Mesenchymal stem cell (in vitro differentiated cells and primary cell): ENCODE measurements around the gene ZEB1.

Source experiments
- DNase-seq: peaks from one replicate; pipeline ENCODE4 v3.0.0-alpha.2; 2013
- H2AFZ ChIP-seq: one replicate; pipeline ENCODE4 v1.6.1; 2013; ENCODE audit warnings: low read depth, mild to moderate bottlenecking, control low read depth, inconsistent platforms, low read length, moderate library complexity
- H2AK5ac ChIP-seq: 2 replicates; pipeline ENCODE4 v1.6.1; 2013; ENCODE audit warnings: low read length, moderate library complexity, mild to moderate bottlenecking, inconsistent platforms; ENCODE audit not compliant: severe bottlenecking
- H2BK120ac ChIP-seq: one replicate; pipeline ENCODE4 v1.6.1; 2013; ENCODE audit warnings: low read depth, mild to moderate bottlenecking, inconsistent platforms, low read length, moderate library complexity
- H2BK12ac ChIP-seq, 2 experiments: one replicate each; pipeline ENCODE4 v1.6.1; 2013; ENCODE audit warnings: inconsistent platforms in 2 of 2, low read length in 2 of 2, mild to moderate bottlenecking in 2 of 2, moderate library complexity in 2 of 2, control low read depth in 1 of 2
- H2BK15ac ChIP-seq: one replicate; pipeline ENCODE4 v1.6.1; 2013; ENCODE audit warnings: mild to moderate bottlenecking, low read depth, inconsistent platforms; ENCODE audit not compliant: poor library complexity, severe bottlenecking
- H2BK5ac ChIP-seq: 2 replicates; pipeline ENCODE4 v1.6.1; 2013; ENCODE audit warnings: low read depth, mild to moderate bottlenecking, low read length, control low read depth, inconsistent platforms; ENCODE audit not compliant: poor library complexity, severe bottlenecking
- H3K14ac ChIP-seq, 2 experiments: one replicate each; pipeline ENCODE4 v1.6.1; 2013; ENCODE audit warnings: inconsistent platforms in 2 of 2, low read length in 2 of 2, control low read depth in 1 of 2, mild to moderate bottlenecking in 1 of 2, moderate library complexity in 1 of 2
- H3K18ac ChIP-seq, 2 experiments: one replicate each; pipeline ENCODE4 v1.6.1; 2013; ENCODE audit warnings: inconsistent platforms in 2 of 2, low read length in 2 of 2, control low read depth in 1 of 2, low read depth in 1 of 2, mild to moderate bottlenecking in 1 of 2
- H3K23ac ChIP-seq, 2 experiments: one replicate each; pipeline ENCODE4 v1.6.1; 2013; ENCODE audit warnings: inconsistent platforms in 2 of 2, low read length in 2 of 2, mild to moderate bottlenecking in 2 of 2, moderate library complexity in 2 of 2, control low read depth in 1 of 2
- H3K27ac ChIP-seq: 2 replicates; pipeline ENCODE4 v1.5.1; 2013; ENCODE audit warnings: mild to moderate bottlenecking, moderate library complexity, low read length, control low read depth, inconsistent platforms; ENCODE audit not compliant: poor library complexity, severe bottlenecking
- H3K27me3 ChIP-seq, 2 experiments: 2 replicates each; pipeline versions ENCODE4 v1.6.1 to v1.7.0; 2013; ENCODE audit warnings: low read length in 2 of 2, mild to moderate bottlenecking in 2 of 2, moderate library complexity in 2 of 2, control low read depth in 1 of 2, inconsistent platforms in 1 of 2; ENCODE audit not compliant: control insufficient read depth in 1 of 2, insufficient read depth in 1 of 2
- H3K36me3 ChIP-seq, 2 experiments: 2 replicates each; pipeline versions ENCODE4 v1.6.1 to v1.7.0; 2013; ENCODE audit warnings: low read length in 2 of 2, control low read depth in 1 of 2, inconsistent platforms in 1 of 2, low read depth in 1 of 2, mild to moderate bottlenecking in 1 of 2; ENCODE audit not compliant: insufficient read depth in 2 of 2, control insufficient read depth in 1 of 2
- H3K4ac ChIP-seq, 2 experiments: one replicate each; pipeline ENCODE4 v1.6.1; 2013; ENCODE audit warnings: inconsistent platforms in 2 of 2, low read length in 2 of 2, mild to moderate bottlenecking in 2 of 2, moderate library complexity in 2 of 2, control low read depth in 1 of 2, low read depth in 1 of 2
- H3K4me1 ChIP-seq: 2 replicates; pipeline ENCODE4 v1.6.1; 2013; ENCODE audit warnings: low read depth, low read length, control low read depth; ENCODE audit not compliant: control insufficient read depth, insufficient read depth
- H3K4me2 ChIP-seq: 2 replicates; pipeline ENCODE4 v1.6.1; 2013; ENCODE audit warnings: low read length, mild to moderate bottlenecking, inconsistent platforms; ENCODE audit not compliant: poor library complexity, severe bottlenecking
- H3K4me3 ChIP-seq, 2 experiments: 2 replicates each; pipeline versions ENCODE4 v1.5.1 to v1.7.0; 2013; ENCODE audit warnings: low read length in 2 of 2, mild to moderate bottlenecking in 2 of 2, control low read depth in 1 of 2, low read depth in 1 of 2; ENCODE audit not compliant: insufficient read depth in 1 of 2
- H3K79me1 ChIP-seq: replicated peaks from 2 replicates; pipeline ENCODE4 v1.6.1; 2013; ENCODE audit warnings: mild to moderate bottlenecking, control low read depth, low read length, inconsistent platforms; ENCODE audit not compliant: poor library complexity, severe bottlenecking
- H3K9ac ChIP-seq: 2 replicates; pipeline ENCODE4 v1.7.0; 2013; ENCODE audit warnings: mild to moderate bottlenecking, low read length, moderate library complexity
- H3K9me3 ChIP-seq: 2 replicates; pipeline ENCODE4 v1.7.0; 2013; ENCODE audit warnings: mild to moderate bottlenecking, low read length; ENCODE audit not compliant: control insufficient read depth
- H4K8ac ChIP-seq: one replicate; pipeline ENCODE4 v1.6.1; 2013; ENCODE audit warnings: inconsistent platforms, mild to moderate bottlenecking, low read length, moderate library complexity
- H4K91ac ChIP-seq: one replicate; pipeline ENCODE4 v1.6.1; 2013; ENCODE audit warnings: mild to moderate bottlenecking, low read length, inconsistent platforms
- WGBS: methylation state at CpG from one replicate; pipeline ENCODE4 v1.1.7; 2013; ENCODE audit warnings: mixed read lengths; 5-methylcytosine and 5-hydroxymethylcytosine counted together

The ZEB1 gene

GRCh38 chr10:31320550-31321211 lies 1.7 kb downstream of the ZEB1 start:
- Histone ChIP-seq H3K18ac (peak overlapping the region; percentile 94 to 96), H4K8ac (peak overlapping the region; percentile 64), H3K9me3 (no peaks in the 10 kb centered on the region), H2BK12ac (no peak overlapping the region), H3K27ac (peak overlapping the region; percentile 1), H3K27me3 (no peaks in the 10 kb centered on the region), H3K36me3 (no peaks in the 10 kb centered on the region), H3K23ac (no peak overlapping the region), H3K4me3 (peak overlapping the region; percentile 88 to 95), H4K91ac (peak overlapping the region; percentile 97), H3K4me1 (peaks cover 2% of the 10 kb centered on the region), H2BK15ac (no peak overlapping the region), H2AK5ac (no peak overlapping the region), H3K4me2 (peak overlapping the region; percentile 98), H3K79me1 (peaks cover 6% of the 10 kb centered on the region), H3K14ac (no peak overlapping the region), H2BK120ac (peak overlapping the region; percentile 94), H2BK5ac (peak overlapping the region; percentile 58), H2AFZ (peak overlapping the region; percentile 10), H3K4ac (peak overlapping the region in 1 of 2 experiments; percentile 40), H3K9ac (peak overlapping the region; percentile 90)
- under 1% methylated on average over 34 of the region's 43 CpGs for WGBS
- DNase-seq: peak; percentile 71

DNA sequence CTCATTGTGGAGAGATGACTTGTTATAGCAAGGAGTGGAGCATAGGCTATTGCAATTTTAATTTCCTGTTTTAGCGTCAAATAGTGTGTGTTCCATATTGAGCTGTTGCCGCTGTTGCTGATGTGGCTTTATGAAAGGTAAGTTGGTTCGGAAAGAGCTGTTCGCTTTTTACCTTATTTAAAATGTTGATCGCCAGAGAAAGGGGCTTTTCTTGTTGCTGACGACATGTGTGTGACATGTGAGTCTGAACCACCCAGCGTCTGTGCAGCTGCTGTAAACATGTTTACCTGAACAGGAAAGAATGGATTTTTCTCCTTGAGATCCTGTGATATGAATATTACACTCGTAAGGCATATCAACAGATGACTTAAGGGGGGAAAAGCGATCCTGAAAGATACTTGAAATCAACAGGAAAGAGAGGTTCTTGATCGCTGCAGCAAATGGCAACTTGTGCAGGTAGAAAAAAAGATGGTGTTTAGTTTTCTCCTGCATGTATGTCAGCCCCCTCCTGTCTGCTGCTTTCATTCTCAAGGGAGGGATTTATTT lies 2.5 kb downstream of the ZEB1 start:
- Histone ChIP-seq H2BK5ac (no peak overlapping the region), H3K27me3 (no peaks in the 10 kb centered on the region), H4K8ac (no peak overlapping the region), H3K4ac (no peak overlapping the region), H3K14ac (no peak overlapping the region), H3K27ac (no peak overlapping the region), H3K9ac (peak overlapping the region; percentile 90), H3K4me1 (peaks cover 2% of the 10 kb centered on the region), H3K23ac (no peak overlapping the region), H2BK12ac (no peak overlapping the region), H3K9me3 (no peaks in the 10 kb centered on the region), H2BK15ac (no peak overlapping the region), H2BK120ac (no peak overlapping the region), H3K18ac (peak overlapping the region in 1 of 2 experiments; percentile 75), H4K91ac (no peak overlapping the region), H2AK5ac (no peak overlapping the region), H3K4me3 (peak overlapping the region in 1 of 2 experiments; percentile 88), H3K36me3 (no peaks in the 10 kb centered on the region), H3K79me1 (peaks cover 6% of the 10 kb centered on the region), H2AFZ (no peak overlapping the region), H3K4me2 (peak overlapping the region; percentile 42)
- WGBS: 52% methylated on average over 10 of the region's 10 CpGs
- peak; percentile 33 for DNase-seq

DNA sequence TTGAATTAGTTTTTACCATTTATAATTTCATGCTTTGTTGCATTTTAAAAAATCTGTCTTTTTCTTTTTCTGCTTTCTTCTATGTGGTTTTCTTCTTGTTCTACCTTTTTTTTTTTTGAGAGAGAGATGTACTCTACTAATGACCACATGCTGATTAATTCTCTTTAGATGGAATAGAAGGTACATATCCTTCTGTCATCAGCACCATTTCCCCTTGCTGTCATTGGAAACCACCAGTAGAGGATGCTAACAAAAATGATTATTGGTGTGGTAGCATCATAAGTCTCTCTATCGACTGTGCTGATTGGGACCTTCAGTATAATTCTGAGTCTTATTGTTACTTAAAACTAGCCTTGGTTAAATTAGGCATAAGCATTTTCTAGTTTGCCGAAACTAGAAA lies 3.6 kb downstream of the ZEB1 start:
- Histone ChIP-seq H3K4me3 (peak overlapping the region in 1 of 2 experiments; percentile 88), H3K4ac (no peak overlapping the region), H3K23ac (no peak overlapping the region), H3K79me1 (peaks cover 4% of the 10 kb centered on the region), H2AK5ac (no peak overlapping the region), H3K4me2 (no peak overlapping the region), H3K18ac (no peak overlapping the region), H3K27ac (no peak overlapping the region), H3K27me3 (no peaks in the 10 kb centered on the region), H2BK15ac (no peak overlapping the region), H3K9ac (peak overlapping the region; percentile 90), H2BK12ac (no peak overlapping the region), H3K36me3 (peaks cover 0 to 5% of the 10 kb centered on the region in 2 experiments), H2BK120ac (no peak overlapping the region), H4K8ac (no peak overlapping the region), H2BK5ac (no peak overlapping the region), H3K9me3 (no peaks in the 10 kb centered on the region), H3K14ac (no peak overlapping the region), H3K4me1 (peaks cover 2% of the 10 kb centered on the region), H4K91ac (no peak overlapping the region), H2AFZ (no peak overlapping the region)
- WGBS: 92% methylated on average over 2 of the region's 2 CpGs
- no peak for DNase-seq

GRCh38 chr10:31340343-31340742 lies 21.3 kb downstream of the ZEB1 start:
- Histone ChIP-seq H3K79me1 (peaks cover 4% of the 10 kb centered on the region), H3K18ac (no peak overlapping the region), H2BK120ac (no peak overlapping the region), H3K4me3 (no peak overlapping the region), H4K91ac (no peak overlapping the region), H3K4me2 (no peak overlapping the region), H3K14ac (no peak overlapping the region), H2BK15ac (no peak overlapping the region), H2BK12ac (no peak overlapping the region), H3K36me3 (peaks cover 0 to 29% of the 10 kb centered on the region in 2 experiments), H3K4me1 (no peaks in the 10 kb centered on the region), H4K8ac (no peak overlapping the region), H3K4ac (no peak overlapping the region), H3K9ac (no peak overlapping the region), H2BK5ac (no peak overlapping the region), H3K27ac (no peak overlapping the region), H2AK5ac (no peak overlapping the region), H3K23ac (no peak overlapping the region), H3K9me3 (no peaks in the 10 kb centered on the region), H2AFZ (no peak overlapping the region), H3K27me3 (no peaks in the 10 kb centered on the region)
- no peak for DNase-seq
